Liver (tissue), 9 donors: ENCODE measurements around the gene SUSD4. TPM values are rescaled to one million over a fixed set of nuclear protein-coding genes. Genes with fewer than 3 reads are reported as not detected.

Experiments used
- DNase-seq: peaks from one replicate; pipeline ENCODE4 v3.0.0-alpha.2; 2017; ENCODE audit warnings: low spot score
- H3K27ac ChIP-seq, 2 donors: one replicate each; pipeline ENCODE4 v1.7.0; 2013; ENCODE audit warnings: inconsistent platforms in 2 of 2, low read length in 2 of 2, control low read depth in 1 of 2, low read depth in 1 of 2, mild to moderate bottlenecking in 1 of 2
- H3K27me3 ChIP-seq, 4 donors: one replicate each; pipeline versions ENCODE4 v1.6.1 to v1.7.0; 2013; ENCODE audit warnings: low read length in 3 of 4, inconsistent platforms in 1 of 4, mild to moderate bottlenecking in 1 of 4, moderate library complexity in 1 of 4; ENCODE audit not compliant: control insufficient read depth in 4 of 4, insufficient read depth in 4 of 4
- H3K36me3 ChIP-seq, 4 donors: one replicate each; pipeline versions ENCODE4 v1.6.1 to v1.7.0; 2013; ENCODE audit warnings: low read length in 3 of 4, mild to moderate bottlenecking in 3 of 4, low read depth in 1 of 4, moderate library complexity in 1 of 4; ENCODE audit not compliant: control insufficient read depth in 4 of 4, insufficient read depth in 3 of 4
- H3K4me1 ChIP-seq, 4 donors: one replicate each; pipeline versions ENCODE4 v1.6.1 to v1.7.0; 2013; ENCODE audit warnings: low read length in 3 of 4, mild to moderate bottlenecking in 3 of 4, moderate library complexity in 1 of 4; ENCODE audit not compliant: control insufficient read depth in 4 of 4, insufficient read depth in 4 of 4
- H3K4me3 ChIP-seq, 3 donors: one replicate each; pipeline versions ENCODE4 v1.6.1 to v1.7.0; 2013; ENCODE audit warnings: low read length in 3 of 3, control low read depth in 1 of 3, low read depth in 1 of 3, mild to moderate bottlenecking in 1 of 3
- H3K9ac ChIP-seq, 2 donors: one replicate each; pipeline ENCODE4 v1.7.0; 2013; ENCODE audit warnings: low read length in 2 of 2, mild to moderate bottlenecking in 2 of 2, moderate library complexity in 2 of 2, control low read depth in 1 of 2, low read depth in 1 of 2
- H3K9me3 ChIP-seq, 4 donors: one replicate each; pipeline versions ENCODE4 v1.6.1 to v1.7.0; 2013; ENCODE audit warnings: low read length in 3 of 4; ENCODE audit not compliant: control insufficient read depth in 4 of 4
- EGR1 ChIP-seq, 2 donors: IDR thresholded peaks; 2 replicates each; pipeline ENCODE4 v1.6.1; 2016 to 2018; ENCODE audit warnings: antibody characterized with exemption in 2 of 2, low read depth in 2 of 2
- FOXA1 ChIP-seq: IDR thresholded peaks from 2 replicates; pipeline ENCODE4 v1.6.1; 2016; ENCODE audit warnings: antibody characterized with exemption
- FOXA2 ChIP-seq: IDR thresholded peaks from 2 replicates; pipeline ENCODE4 v1.6.1; 2016; ENCODE audit warnings: antibody characterized with exemption
- GABPA ChIP-seq, 2 donors: IDR thresholded peaks in 1 of 2; conservative IDR thresholded peaks in 1 of 2; 2 replicates each; pipeline ENCODE4 v1.6.1; 2016; ENCODE audit warnings: antibody characterized with exemption in 2 of 2, mild to moderate bottlenecking in 1 of 2, moderate library complexity in 1 of 2
- HNF4A ChIP-seq, 2 donors: conservative IDR thresholded peaks; 2 replicates each; pipeline ENCODE4 v1.6.1; 2016; ENCODE audit warnings: antibody characterized with exemption in 2 of 2, mild to moderate bottlenecking in 2 of 2
- HNF4G ChIP-seq: IDR thresholded peaks from 2 replicates; pipeline ENCODE4 v1.6.1; 2016; ENCODE audit warnings: antibody characterized with exemption
- JUND ChIP-seq, 2 donors: IDR thresholded peaks; 2 replicates each; pipeline ENCODE4 v1.6.1; 2016; ENCODE audit warnings: antibody characterized with exemption in 2 of 2
- NR2F2 ChIP-seq: IDR thresholded peaks from 2 replicates; pipeline ENCODE4 v1.6.1; 2016; ENCODE audit warnings: antibody characterized with exemption
- RAD21 ChIP-seq, 2 donors: IDR thresholded peaks; 2 replicates each; pipeline ENCODE4 v1.6.1; 2016; ENCODE audit warnings: antibody characterized with exemption in 2 of 2, mild to moderate bottlenecking in 2 of 2
- RXRA ChIP-seq, 2 donors: IDR thresholded peaks; 2 replicates each; pipeline ENCODE4 v1.6.1; 2017 to 2018; ENCODE audit warnings: antibody characterized with exemption in 2 of 2, mild to moderate bottlenecking in 1 of 2
- SP1 ChIP-seq: IDR thresholded peaks from 2 replicates; pipeline ENCODE4 v1.6.1; 2018; ENCODE audit warnings: antibody characterized with exemption, mild to moderate bottlenecking
- TAF1 ChIP-seq: conservative IDR thresholded peaks from 2 replicates; pipeline ENCODE4 v1.6.1; 2016; ENCODE audit warnings: antibody characterized with exemption, mild to moderate bottlenecking
- YY1 ChIP-seq: IDR thresholded peaks from 2 replicates; pipeline ENCODE4 v1.6.1; 2016; ENCODE audit warnings: antibody characterized with exemption, mild to moderate bottlenecking
- WGBS: extraction: QIAGEN DNeasy Blood & Tissue Kit; methylation state at CpG from one replicate; pipeline ENCODE4 v1.1.7; 2013; 5-methylcytosine and 5-hydroxymethylcytosine counted together
- polyA plus RNA-seq, 2 donors: library from polyadenylated mRNA; stranded (reverse) in 1 of 2; unstranded in 1 of 2; fragments of 200-250 nt in 1 of 2; fragments of >200 nt in 1 of 2; fragmentation: Nextera tagmentation in 1 of 2; extraction: Ambion mirVana in 1 of 2; gene quantifications; one replicate each; pipeline versions ENCODE4 v1.2.1 to v1.2.3, GENCODE V29; 2013 to 2015
- total RNA-seq, 2 donors: library from RNA; depleted of rRNA; stranded (reverse); fragments of >200 nt; gene quantifications; one replicate each; pipeline ENCODE4 v1.2.3, GENCODE V29; 2014
- TF ChIP-seq, protein P1 (sequence below): IDR thresholded peaks from 2 replicates; pipeline ENCODE4 v1.6.1; 2016; ENCODE audit warnings: antibody characterized with exemption
- TF ChIP-seq, protein P2 (sequence below): fragments of 150-350 bp; IDR thresholded peaks from 2 replicates; pipeline ENCODE4 v1.5.1; 2017; ENCODE audit warnings: improper control_type of control experiment, low read depth, low read length; ENCODE audit not compliant: missing input control
- TF ChIP-seq, protein P3 (sequence below): IDR thresholded peaks from 2 replicates; pipeline ENCODE4 v1.6.1; 2016; ENCODE audit warnings: antibody characterized with exemption, mild to moderate bottlenecking
- TF ChIP-seq, protein P4 (sequence below): IDR thresholded peaks from 2 replicates; pipeline ENCODE4 v1.6.1; 2016; ENCODE audit warnings: antibody characterized with exemption
- TF ChIP-seq, protein P5 (sequence below): IDR thresholded peaks from 2 replicates; pipeline ENCODE4 v1.6.1; 2016; ENCODE audit warnings: antibody characterized with exemption
- donor health status: healthy.
- donor health status: healthy.
- donor health status: healthy.
- donor health status: healthy.
- donor health status: healthy.

Gene SUSD4
- total and polyA plus RNA-seq, 4 donors = 1.1 to 3.8 (median 1.8) TPM

DNA sequence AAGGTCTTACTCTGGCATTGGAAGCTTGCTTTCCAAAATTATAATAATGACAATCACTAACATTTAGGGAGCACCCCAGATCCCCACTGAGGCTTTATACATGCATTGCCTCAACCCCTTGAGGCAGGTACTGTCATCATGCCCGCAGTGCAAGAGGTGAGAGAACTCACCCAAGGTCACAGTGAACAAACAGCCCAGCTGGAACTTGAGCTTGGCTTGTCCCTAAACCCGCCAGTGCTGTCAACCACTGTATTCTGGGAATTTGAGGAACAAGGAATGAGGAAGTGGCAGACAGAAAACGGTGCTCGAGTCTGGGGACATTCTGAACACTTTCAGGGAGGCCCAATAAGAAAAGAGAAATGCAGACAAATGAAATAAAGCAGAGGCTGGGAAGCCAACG, 186.3 kb downstream of the SUSD4 start:
- Histone ChIP-seq H3K4me3 (no peak overlapping the region), H3K4me1 (peaks cover 21 to 49% (median 37%) of the 10 kb centered on the region in 4 donors), H3K36me3 (no peaks in the 10 kb centered on the region), H3K27ac (peak overlapping the region; percentile 43 to 58), H3K27me3 (no peaks in the 10 kb centered on the region), H3K9ac (no peak overlapping the region), H3K9me3 (no peaks in the 10 kb centered on the region)
- TF ChIP-seq, protein P1, sequence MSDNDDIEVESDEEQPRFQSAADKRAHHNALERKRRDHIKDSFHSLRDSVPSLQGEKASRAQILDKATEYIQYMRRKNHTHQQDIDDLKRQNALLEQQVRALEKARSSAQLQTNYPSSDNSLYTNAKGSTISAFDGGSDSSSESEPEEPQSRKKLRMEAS = peak; percentile 85
- TF ChIP-seq RXRA (IDR thresholded peaks at IDR 0.05) (peak; percentile 95 to 97), HNF4A (conservative IDR thresholded peaks at IDR 0.05) (peak; percentile 89), EGR1 (IDR thresholded peaks at IDR 0.05; ENCODE audit: low read depth in 2 of 2) (peak; percentile 37 to 84), YY1 (peak; percentile 68), GABPA (IDR thresholded peaks at IDR 0.05 in 1 of 2, conservative IDR thresholded peaks at IDR 0.05 in 1 of 2) (peak in 1 of 2 donors; percentile 35), FOXA1 (peak; percentile 23), NR2F2 (peak; percentile 84), SP1 (peak; percentile 95), JUND (IDR thresholded peaks at IDR 0.05) (peak; percentile 71 to 77), HNF4G (peak; percentile 72), TAF1 (no peak), RAD21 (IDR thresholded peaks at IDR 0.05) (peak; percentile 53 to 74), FOXA2 (peak; percentile 70)
- TF ChIP-seq, protein P2, sequence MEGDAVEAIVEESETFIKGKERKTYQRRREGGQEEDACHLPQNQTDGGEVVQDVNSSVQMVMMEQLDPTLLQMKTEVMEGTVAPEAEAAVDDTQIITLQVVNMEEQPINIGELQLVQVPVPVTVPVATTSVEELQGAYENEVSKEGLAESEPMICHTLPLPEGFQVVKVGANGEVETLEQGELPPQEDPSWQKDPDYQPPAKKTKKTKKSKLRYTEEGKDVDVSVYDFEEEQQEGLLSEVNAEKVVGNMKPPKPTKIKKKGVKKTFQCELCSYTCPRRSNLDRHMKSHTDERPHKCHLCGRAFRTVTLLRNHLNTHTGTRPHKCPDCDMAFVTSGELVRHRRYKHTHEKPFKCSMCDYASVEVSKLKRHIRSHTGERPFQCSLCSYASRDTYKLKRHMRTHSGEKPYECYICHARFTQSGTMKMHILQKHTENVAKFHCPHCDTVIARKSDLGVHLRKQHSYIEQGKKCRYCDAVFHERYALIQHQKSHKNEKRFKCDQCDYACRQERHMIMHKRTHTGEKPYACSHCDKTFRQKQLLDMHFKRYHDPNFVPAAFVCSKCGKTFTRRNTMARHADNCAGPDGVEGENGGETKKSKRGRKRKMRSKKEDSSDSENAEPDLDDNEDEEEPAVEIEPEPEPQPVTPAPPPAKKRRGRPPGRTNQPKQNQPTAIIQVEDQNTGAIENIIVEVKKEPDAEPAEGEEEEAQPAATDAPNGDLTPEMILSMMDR = no peak
- TF ChIP-seq, protein P3, sequence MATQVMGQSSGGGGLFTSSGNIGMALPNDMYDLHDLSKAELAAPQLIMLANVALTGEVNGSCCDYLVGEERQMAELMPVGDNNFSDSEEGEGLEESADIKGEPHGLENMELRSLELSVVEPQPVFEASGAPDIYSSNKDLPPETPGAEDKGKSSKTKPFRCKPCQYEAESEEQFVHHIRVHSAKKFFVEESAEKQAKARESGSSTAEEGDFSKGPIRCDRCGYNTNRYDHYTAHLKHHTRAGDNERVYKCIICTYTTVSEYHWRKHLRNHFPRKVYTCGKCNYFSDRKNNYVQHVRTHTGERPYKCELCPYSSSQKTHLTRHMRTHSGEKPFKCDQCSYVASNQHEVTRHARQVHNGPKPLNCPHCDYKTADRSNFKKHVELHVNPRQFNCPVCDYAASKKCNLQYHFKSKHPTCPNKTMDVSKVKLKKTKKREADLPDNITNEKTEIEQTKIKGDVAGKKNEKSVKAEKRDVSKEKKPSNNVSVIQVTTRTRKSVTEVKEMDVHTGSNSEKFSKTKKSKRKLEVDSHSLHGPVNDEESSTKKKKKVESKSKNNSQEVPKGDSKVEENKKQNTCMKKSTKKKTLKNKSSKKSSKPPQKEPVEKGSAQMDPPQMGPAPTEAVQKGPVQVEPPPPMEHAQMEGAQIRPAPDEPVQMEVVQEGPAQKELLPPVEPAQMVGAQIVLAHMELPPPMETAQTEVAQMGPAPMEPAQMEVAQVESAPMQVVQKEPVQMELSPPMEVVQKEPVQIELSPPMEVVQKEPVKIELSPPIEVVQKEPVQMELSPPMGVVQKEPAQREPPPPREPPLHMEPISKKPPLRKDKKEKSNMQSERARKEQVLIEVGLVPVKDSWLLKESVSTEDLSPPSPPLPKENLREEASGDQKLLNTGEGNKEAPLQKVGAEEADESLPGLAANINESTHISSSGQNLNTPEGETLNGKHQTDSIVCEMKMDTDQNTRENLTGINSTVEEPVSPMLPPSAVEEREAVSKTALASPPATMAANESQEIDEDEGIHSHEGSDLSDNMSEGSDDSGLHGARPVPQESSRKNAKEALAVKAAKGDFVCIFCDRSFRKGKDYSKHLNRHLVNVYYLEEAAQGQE = peak; percentile 64
- TF ChIP-seq, protein P4, sequence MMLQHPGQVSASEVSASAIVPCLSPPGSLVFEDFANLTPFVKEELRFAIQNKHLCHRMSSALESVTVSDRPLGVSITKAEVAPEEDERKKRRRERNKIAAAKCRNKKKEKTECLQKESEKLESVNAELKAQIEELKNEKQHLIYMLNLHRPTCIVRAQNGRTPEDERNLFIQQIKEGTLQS = peak; percentile 72
- TF ChIP-seq, protein P5, sequence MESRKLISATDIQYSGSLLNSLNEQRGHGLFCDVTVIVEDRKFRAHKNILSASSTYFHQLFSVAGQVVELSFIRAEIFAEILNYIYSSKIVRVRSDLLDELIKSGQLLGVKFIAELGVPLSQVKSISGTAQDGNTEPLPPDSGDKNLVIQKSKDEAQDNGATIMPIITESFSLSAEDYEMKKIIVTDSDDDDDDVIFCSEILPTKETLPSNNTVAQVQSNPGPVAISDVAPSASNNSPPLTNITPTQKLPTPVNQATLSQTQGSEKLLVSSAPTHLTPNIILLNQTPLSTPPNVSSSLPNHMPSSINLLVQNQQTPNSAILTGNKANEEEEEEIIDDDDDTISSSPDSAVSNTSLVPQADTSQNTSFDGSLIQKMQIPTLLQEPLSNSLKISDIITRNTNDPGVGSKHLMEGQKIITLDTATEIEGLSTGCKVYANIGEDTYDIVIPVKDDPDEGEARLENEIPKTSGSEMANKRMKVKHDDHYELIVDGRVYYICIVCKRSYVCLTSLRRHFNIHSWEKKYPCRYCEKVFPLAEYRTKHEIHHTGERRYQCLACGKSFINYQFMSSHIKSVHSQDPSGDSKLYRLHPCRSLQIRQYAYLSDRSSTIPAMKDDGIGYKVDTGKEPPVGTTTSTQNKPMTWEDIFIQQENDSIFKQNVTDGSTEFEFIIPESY = peak; percentile 17
- DNase-seq = no peak
- 24% methylated on average over 5 of the region's 5 CpGs for WGBS
